Measurements from ENCODE around the gene PLCH2. TPM values are rescaled to one million over a fixed set of nuclear protein-coding genes. Genes with fewer than 3 reads are reported as not detected.

Gene PLCH2
- total and polyA plus RNA-seq, 2 of the 13 experiments (the other 11 are each of a cell fraction or from before 2014, with no cell fraction given): 0.15 to 0.67 TPM

DNA sequence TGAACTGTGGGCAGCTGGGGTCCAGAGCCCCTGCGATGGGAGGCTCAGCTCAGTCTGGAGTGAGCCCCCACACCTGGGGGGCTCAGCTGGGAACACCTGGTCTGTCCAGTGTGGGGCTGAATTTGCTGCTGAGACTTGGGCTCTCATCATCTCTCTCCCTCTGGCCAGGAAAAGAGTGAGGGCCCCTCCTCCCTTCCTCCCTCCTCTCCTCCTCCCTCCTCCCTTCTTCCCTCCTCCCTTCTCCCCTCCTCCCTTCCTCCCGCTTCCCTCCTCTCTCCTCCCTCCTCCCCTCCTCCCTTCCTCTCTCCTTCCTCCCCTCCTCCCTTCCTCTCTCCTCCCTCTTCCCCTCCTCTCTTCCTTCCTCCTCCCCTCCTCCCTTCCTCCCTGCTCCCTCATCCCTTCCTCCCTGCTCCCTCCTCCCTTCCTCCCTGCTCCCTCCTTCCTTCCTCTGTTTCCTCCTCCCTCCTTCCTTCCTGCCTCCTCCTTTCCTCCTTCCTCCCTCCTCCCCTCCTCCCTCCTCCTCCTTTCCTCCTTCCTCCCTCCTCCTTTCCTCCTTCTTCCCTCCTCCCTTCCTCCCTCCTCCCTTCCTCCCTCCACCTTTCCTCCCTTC, 40.2 kb upstream of the PLCH2 start (continued):
- TF ChIP-seq, protein P1, sequence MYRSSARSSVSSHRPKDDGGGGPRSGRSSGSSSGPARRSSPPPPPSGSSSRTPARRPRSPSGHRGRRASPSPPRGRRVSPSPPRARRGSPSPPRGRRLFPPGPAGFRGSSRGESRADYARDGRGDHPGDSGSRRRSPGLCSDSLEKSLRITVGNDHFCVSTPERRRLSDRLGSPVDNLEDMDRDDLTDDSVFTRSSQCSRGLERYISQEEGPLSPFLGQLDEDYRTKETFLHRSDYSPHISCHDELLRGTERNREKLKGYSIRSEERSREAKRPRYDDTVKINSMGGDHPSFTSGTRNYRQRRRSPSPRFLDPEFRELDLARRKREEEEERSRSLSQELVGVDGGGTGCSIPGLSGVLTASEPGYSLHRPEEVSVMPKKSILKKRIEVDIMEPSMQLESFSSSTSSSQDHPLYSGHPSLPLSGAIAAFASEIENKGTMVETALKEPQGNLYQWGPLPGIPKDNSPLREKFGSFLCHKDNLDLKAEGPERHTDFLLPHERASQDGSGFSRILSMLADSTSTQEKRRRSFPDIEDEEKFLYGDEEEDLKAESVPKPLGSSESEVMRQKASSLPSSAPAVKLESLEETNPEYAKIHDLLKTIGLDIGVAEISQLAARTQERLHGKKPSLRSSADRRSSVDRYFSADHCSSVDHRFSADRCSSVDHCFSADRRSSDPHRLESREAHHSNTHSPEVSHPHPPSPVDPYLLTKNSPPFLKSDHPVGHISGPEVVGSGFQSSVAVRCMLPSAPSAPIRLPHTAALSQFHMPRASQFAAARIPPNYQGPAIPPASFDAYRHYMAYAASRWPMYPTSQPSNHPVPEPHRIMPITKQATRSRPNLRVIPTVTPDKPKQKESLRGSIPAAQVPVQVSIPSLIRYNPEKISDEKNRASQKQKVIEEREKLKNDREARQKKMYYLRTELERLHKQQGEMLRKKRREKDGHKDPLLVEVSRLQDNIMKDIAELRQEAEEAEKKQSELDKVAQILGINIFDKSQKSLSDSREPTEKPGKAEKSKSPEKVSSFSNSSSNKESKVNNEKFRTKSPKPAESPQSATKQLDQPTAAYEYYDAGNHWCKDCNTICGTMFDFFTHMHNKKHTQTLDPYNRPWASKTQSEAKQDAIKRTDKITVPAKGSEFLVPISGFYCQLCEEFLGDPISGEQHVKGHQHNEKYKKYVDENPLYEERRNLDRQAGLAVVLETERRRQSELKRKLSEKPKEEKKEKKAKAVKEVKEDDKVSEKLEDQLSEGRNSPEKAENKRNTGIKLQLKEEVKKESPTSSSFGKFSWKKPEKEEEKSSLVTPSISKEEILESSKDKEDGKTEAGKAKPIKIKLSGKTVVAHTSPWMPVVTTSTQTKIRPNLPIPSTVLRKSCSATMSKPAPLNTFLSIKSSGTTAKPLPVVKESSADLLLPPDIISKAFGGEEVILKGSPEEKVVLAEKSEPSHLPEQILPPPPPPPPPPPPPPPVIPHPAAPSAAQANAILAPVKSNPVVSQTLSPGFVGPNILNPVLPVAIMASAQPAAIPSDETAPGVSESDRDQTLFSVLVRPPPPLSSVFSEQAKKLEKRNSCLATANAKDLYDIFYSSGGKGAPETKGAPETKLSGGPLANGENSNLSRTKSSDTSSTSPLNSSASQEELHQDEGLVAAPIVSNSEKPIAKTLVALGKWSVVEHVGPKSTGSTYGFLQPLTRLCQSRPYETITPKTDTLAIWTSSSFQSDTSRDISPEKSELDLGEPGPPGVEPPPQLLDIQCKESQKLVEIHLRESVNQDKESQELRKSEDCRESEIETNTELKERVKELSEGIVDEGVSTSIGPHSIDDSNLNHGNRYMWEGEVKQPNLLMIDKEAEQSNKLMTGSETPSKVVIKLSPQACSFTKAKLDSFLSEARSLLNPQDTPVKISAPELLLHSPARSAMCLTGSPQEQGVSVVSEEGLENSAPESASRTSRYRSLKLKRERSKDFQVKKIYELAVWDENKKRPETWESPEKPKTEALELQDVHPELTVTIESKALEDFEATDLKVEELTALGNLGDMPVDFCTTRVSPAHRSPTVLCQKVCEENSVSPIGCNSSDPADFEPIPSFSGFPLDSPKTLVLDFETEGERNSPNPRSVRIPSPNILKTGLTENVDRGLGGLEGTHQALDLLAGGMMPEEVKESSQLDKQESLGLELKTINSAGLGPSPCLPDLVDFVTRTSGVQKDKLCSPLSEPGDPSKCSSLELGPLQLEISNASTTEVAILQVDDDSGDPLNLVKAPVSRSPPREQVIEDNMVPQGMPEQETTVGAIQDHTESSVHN (CRISPR knock-in tag; IDR thresholded peaks at IDR 0.05): no peak
- TF ChIP-seq FOXM1 (CRISPR knock-in tag; IDR thresholded peaks at IDR 0.05) (no peak), SIX1 (CRISPR knock-in tag; IDR thresholded peaks at IDR 0.05; ENCODE audit: borderline replicate concordance) (no peak), PCBP2 (optimal IDR thresholded peaks at IDR 0.05; ENCODE audit: low read depth, low read length, poor library complexity, severe bottlenecking) (peak; percentile 10), ZNF263 (CRISPR knock-in tag; IDR thresholded peaks at IDR 0.05) (peak; percentile 41; the same call in 1 of the 2 replicates)
- TF ChIP-seq, protein P2, sequence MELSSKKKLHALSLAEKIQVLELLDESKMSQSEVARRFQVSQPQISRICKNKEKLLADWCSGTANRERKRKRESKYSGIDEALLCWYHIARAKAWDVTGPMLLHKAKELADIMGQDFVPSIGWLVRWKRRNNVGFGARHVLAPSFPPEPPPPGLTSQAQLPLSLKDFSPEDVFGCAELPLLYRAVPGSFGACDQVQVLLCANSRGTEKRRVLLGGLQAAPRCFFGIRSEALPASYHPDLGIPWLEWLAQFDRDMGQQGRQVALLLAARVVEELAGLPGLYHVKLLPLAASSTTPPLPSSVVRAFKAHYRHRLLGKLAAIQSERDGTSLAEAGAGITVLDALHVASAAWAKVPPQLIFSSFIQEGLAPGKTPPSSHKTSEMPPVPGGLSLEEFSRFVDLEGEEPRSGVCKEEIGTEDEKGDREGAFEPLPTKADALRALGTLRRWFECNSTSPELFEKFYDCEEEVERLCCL (CRISPR knock-in tag; IDR thresholded peaks at IDR 0.05; ENCODE audit: borderline replicate concordance): no peak

All from HepG2 (cell line).